ENCODE data around the gene TXLNB. TPM values are rescaled to one million over a fixed set of nuclear protein-coding genes. Genes with fewer than 3 reads are reported as not detected.

Gene TXLNB
- total RNA-seq, 2 experiments from 2014 or later, result 0.10 to 0.14 TPM

GRCh38 chr6:139327038-139327437 is 35.2 kb upstream of the TXLNB start:
- H3K4me1 Mint-ChIP-seq (ENCODE audit: low read depth), result peaks cover 30% of the 10 kb centered on the region
- intact Hi-C loops (cut with micrococcal nuclease), result no loop called here
- CTCF ChIA-PET, result no interaction called here
- peaks cover 7% of the 10 kb centered on the region for H3K36me3 Mint-ChIP-seq (ENCODE audit: low read depth)
- no peaks in the 10 kb centered on the region for H3K27me3 Mint-ChIP-seq (ENCODE audit: low read depth)
- H3K4me3 Mint-ChIP-seq, result no peak overlapping the region
- no peak overlapping the region for H3K27ac Mint-ChIP-seq
- H3K9me3 Mint-ChIP-seq, result peaks cover 11% of the 10 kb centered on the region
- no peak for DNase-seq

- Mint-ChIP-seq H3K36me3 (ENCODE audit: low read depth) (peaks cover 7% of the 10 kb centered on the region), H3K4me3 (no peak overlapping the region), H3K9me3 (peaks cover 11% of the 10 kb centered on the region), H3K4me1 (ENCODE audit: low read depth) (peaks cover 31% of the 10 kb centered on the region), H3K27ac (no peak overlapping the region), H3K27me3 (ENCODE audit: low read depth) (no peaks in the 10 kb centered on the region)
- CTCF ChIA-PET, result no interaction called here
- DNase-seq, result no peak
- intact Hi-C loops (cut with micrococcal nuclease), result no loop called here
These were observed 33.9 kb upstream of the TXLNB start for GRCh38 chr6:139325686-139326085.

GRCh38 chr6:139325125-139325524 is 33.3 kb upstream of the TXLNB start:
- CTCF ChIA-PET, result interaction anchor here (0.7 kb wide), 1 partner anchor 253 kb away, joined by 3 read pairs; no protein-coding TSS in a partner anchor
- H3K36me3 Mint-ChIP-seq (ENCODE audit: low read depth), result peaks cover 7% of the 10 kb centered on the region
- no peak for DNase-seq
- intact Hi-C loops (cut with micrococcal nuclease), result no loop called here
- peaks cover 34% of the 10 kb centered on the region for H3K4me1 Mint-ChIP-seq (ENCODE audit: low read depth)
- H3K27ac Mint-ChIP-seq, result no peak overlapping the region
- peaks cover 11% of the 10 kb centered on the region for H3K9me3 Mint-ChIP-seq
- H3K4me3 Mint-ChIP-seq, result no peak overlapping the region
- H3K27me3 Mint-ChIP-seq (ENCODE audit: low read depth), result no peaks in the 10 kb centered on the region

- Mint-ChIP-seq H3K36me3 (ENCODE audit: low read depth) (peaks cover 7% of the 10 kb centered on the region), H3K27ac (peak overlapping the region; percentile 77), H3K27me3 (ENCODE audit: low read depth) (no peaks in the 10 kb centered on the region), H3K4me3 (peak overlapping the region; percentile 39), H3K9me3 (peaks cover 11% of the 10 kb centered on the region), H3K4me1 (ENCODE audit: low read depth) (peaks cover 32% of the 10 kb centered on the region)
- CTCF ChIA-PET, result interaction anchor here (0.6 to 0.7 kb wide), 2 partner anchors 40 to 177 kb away, joined by 3 read pairs; no protein-coding TSS in a partner anchor
- intact Hi-C loops (cut with micrococcal nuclease), result no loop called here
- no peak for DNase-seq
These were observed 32.4 kb upstream of the TXLNB start for GRCh38 chr6:139324301-139324555.

- Mint-ChIP-seq H3K4me3 (peak overlapping the region; percentile 77), H3K27me3 (ENCODE audit: low read depth) (no peaks in the 10 kb centered on the region)
- intact Hi-C loops (cut with micrococcal nuclease), result loop anchor here (1.0 to 2.0 kb wide), 5 partner anchors 15 to 730 kb away; partner anchors contain the start of gene TXLNB
These were observed 31.9 kb upstream of the TXLNB start for GRCh38 chr6:139323511-139324300.

GRCh38 chr6:139320081-139320480 is 28.3 kb upstream of the TXLNB start:
- Mint-ChIP-seq H3K27me3 (ENCODE audit: low read depth) (no peaks in the 10 kb centered on the region), H3K36me3 (ENCODE audit: low read depth) (peaks cover 9% of the 10 kb centered on the region), H3K9me3 (peaks cover 13% of the 10 kb centered on the region), H3K4me3 (no peak overlapping the region), H3K4me1 (ENCODE audit: low read depth) (peaks cover 26% of the 10 kb centered on the region), H3K27ac (no peak overlapping the region)
- DNase-seq, result no peak
- intact Hi-C loops (cut with micrococcal nuclease), result no loop called here
- CTCF ChIA-PET, result interaction anchor here (0.6 to 1.4 kb wide), 3 partner anchors 8 to 119 kb away, joined by 3 read pairs; no protein-coding TSS in a partner anchor

More at GRCh38 chr6:139323511-139324300, 31.9 kb upstream of the TXLNB start:
- DNase-seq, result peak; percentile 88
- CTCF ChIA-PET, result interaction anchor here (0.5 to 0.9 kb wide), 4 partner anchors 14 to 177 kb away, joined by 3 to 7 read pairs (median 3); partner anchors contain the start of gene TXLNB
- Mint-ChIP-seq H3K27ac (peak overlapping the region; percentile 97), H3K36me3 (ENCODE audit: low read depth) (peaks cover 7% of the 10 kb centered on the region), H3K9me3 (peaks cover 11% of the 10 kb centered on the region), H3K4me1 (ENCODE audit: low read depth) (peaks cover 31% of the 10 kb centered on the region)

GRCh38 chr6:139316622-139317317 is 25.0 kb upstream of the TXLNB start:
- no peak overlapping the region for H3K4me3 Mint-ChIP-seq
- intact Hi-C loops (cut with micrococcal nuclease), result no loop called here
- DNase-seq, result no peak
- peaks cover 2% of the 10 kb centered on the region for H3K36me3 Mint-ChIP-seq (ENCODE audit: low read depth)
- peaks cover 7% of the 10 kb centered on the region for H3K4me1 Mint-ChIP-seq (ENCODE audit: low read depth)
- H3K27ac Mint-ChIP-seq, result peak overlapping the region; percentile 37
- H3K9me3 Mint-ChIP-seq, result peaks cover 2% of the 10 kb centered on the region
- CTCF ChIA-PET, result interaction anchor here (0.8 to 1.5 kb wide), 2 partner anchors 10 to 13 kb away, joined by 3 to 4 read pairs; no protein-coding TSS in a partner anchor
- H3K27me3 Mint-ChIP-seq (ENCODE audit: low read depth), result no peaks in the 10 kb centered on the region

GRCh38 chr6:139313784-139314545 is 22.2 kb upstream of the TXLNB start:
- no peak for DNase-seq
- intact Hi-C loops (cut with micrococcal nuclease), result no loop called here
- CTCF ChIA-PET, result interaction anchor here (0.7 to 1.4 kb wide), 4 partner anchors 26 to 438 kb away, joined by 3 to 5 read pairs (median 4); no protein-coding TSS in a partner anchor
- Mint-ChIP-seq H3K27ac (no peak overlapping the region), H3K27me3 (ENCODE audit: low read depth) (no peaks in the 10 kb centered on the region), H3K36me3 (ENCODE audit: low read depth) (peaks cover 2% of the 10 kb centered on the region), H3K4me1 (ENCODE audit: low read depth) (peaks cover 12% of the 10 kb centered on the region), H3K9me3 (peaks cover 2% of the 10 kb centered on the region), H3K4me3 (no peak overlapping the region)

- no peak for DNase-seq
- H3K4me1 Mint-ChIP-seq (ENCODE audit: low read depth), result peaks cover 18% of the 10 kb centered on the region
These were observed 21.4 kb upstream of the TXLNB start for GRCh38 chr6:139313229-139313628.

GRCh38 chr6:139311831-139312230 is 20.0 kb upstream of the TXLNB start:
- no peak for DNase-seq
- no peaks in the 10 kb centered on the region for H3K27me3 Mint-ChIP-seq (ENCODE audit: low read depth)
- no peaks in the 10 kb centered on the region for H3K9me3 Mint-ChIP-seq
- CTCF ChIA-PET, result interaction anchor here (1.4 kb wide), 2 partner anchors 9 to 53 kb away, joined by 3 to 4 read pairs; no protein-coding TSS in a partner anchor
- no peak overlapping the region for H3K4me3 Mint-ChIP-seq
- no peaks in the 10 kb centered on the region for H3K36me3 Mint-ChIP-seq (ENCODE audit: low read depth)
- H3K4me1 Mint-ChIP-seq (ENCODE audit: low read depth), result peaks cover 23% of the 10 kb centered on the region
- H3K27ac Mint-ChIP-seq, result no peak overlapping the region
- intact Hi-C loops (cut with micrococcal nuclease), result no loop called here

More at GRCh38 chr6:139313229-139313628, 21.4 kb upstream of the TXLNB start:
- Mint-ChIP-seq H3K36me3 (ENCODE audit: low read depth) (no peaks in the 10 kb centered on the region), H3K27me3 (ENCODE audit: low read depth) (no peaks in the 10 kb centered on the region), H3K4me3 (no peak overlapping the region), H3K9me3 (peaks cover under 1% of the 10 kb centered on the region), H3K27ac (no peak overlapping the region)
- intact Hi-C loops (cut with micrococcal nuclease), result no loop called here
- CTCF ChIA-PET, result interaction anchor here (0.7 to 1.4 kb wide), 4 partner anchors 33 to 437 kb away, joined by 3 to 5 read pairs (median 4); no protein-coding TSS in a partner anchor

GRCh38 chr6:139308936-139309603 is 17.3 kb upstream of the TXLNB start:
- peak; percentile 18 for DNase-seq
- intact Hi-C loops (cut with micrococcal nuclease), result loop anchor here (1.0 kb wide), 3 partner anchors 14 to 47 kb away; partner anchors contain the start of gene TXLNB
- CTCF ChIA-PET, result interaction anchor here (1.2 to 2.0 kb wide), 4 partner anchors 9 to 90 kb away, joined by 3 to 6 read pairs (median 4); no protein-coding TSS in a partner anchor
- no peak overlapping the region for H3K4me3 Mint-ChIP-seq
- H3K4me1 Mint-ChIP-seq (ENCODE audit: low read depth), result peaks cover 25% of the 10 kb centered on the region
- H3K9me3 Mint-ChIP-seq, result no peaks in the 10 kb centered on the region
- no peaks in the 10 kb centered on the region for H3K27me3 Mint-ChIP-seq (ENCODE audit: low read depth)
- H3K27ac Mint-ChIP-seq, result peak overlapping the region; percentile 82
- H3K36me3 Mint-ChIP-seq (ENCODE audit: low read depth), result no peaks in the 10 kb centered on the region

Data from activated naive CD4-positive, alpha-beta T cell treated with anti-CD3 and anti-CD28 coated beads for 36 hours (primary cell).